Measurements from ENCODE around the gene PSMD11. TPM values are rescaled to one million over a fixed set of nuclear protein-coding genes. Genes with fewer than 3 reads are reported as not detected.

PSMD11 gene
- total and polyA plus RNA-seq, 2 of the 8 experiments (the other 6 are each of a cell fraction or from before 2014, with no cell fraction given) = 68.4 to 171 TPM

- H3K36me3 ChIP-seq (ENCODE audit: control insufficient read depth in 2 of 4, insufficient read depth in 4 of 4, low read length in 3 of 4) = peaks cover 0 to 21% (median 5%) of the 10 kb centered on the region in 4 experiments; a peak in 5 of 8 replicates
- TF ChIP-seq CBX8 (IDR thresholded peaks at IDR 0.05; ENCODE audit: borderline replicate concordance, low read depth, low read length) = no peak
- TF ChIP-seq KDM1A (IDR thresholded peaks at IDR 0.05; ENCODE audit: borderline replicate concordance, low read length) = peak; percentile 67; the same call in 1 of the 2 replicates
- no peaks in the 10 kb centered on the region for H3K23me2 ChIP-seq (ENCODE audit: low read depth, low read length)
- H2AK5ac ChIP-seq (ENCODE audit: low read depth, low read length) = no peak overlapping the region
- FAIRE-seq (no peak), DNase-seq (ENCODE audit: low read depth in 1 of 2, low spot score in 2 of 2) (no peak)
- H3K23ac ChIP-seq (ENCODE audit: insufficient read length) = no peak overlapping the region
- no peak overlapping the region for H3K56ac ChIP-seq (replicated peaks; ENCODE audit: insufficient read length, low read depth, low read length)
- no peak overlapping the region; the same call in 1 of the 2 replicates for H3K18ac ChIP-seq (ENCODE audit: extremely low read depth, low read length)
- H3K4ac ChIP-seq (replicated peaks; ENCODE audit: insufficient read length, low read depth, low read length) = no peak overlapping the region
- peaks cover 0 to 2% (median 0%) of the 10 kb centered on the region in 4 experiments; a peak in 1 of 7 replicates for H3K27me3 ChIP-seq (replicated peaks in 1 of 4; ENCODE audit: control insufficient read depth in 3 of 4, extremely low read depth in 1 of 4, insufficient read depth in 3 of 4, low read length in 3 of 4)
- H2AFZ ChIP-seq (ENCODE audit: low read length) = no peak overlapping the region
- H3K79me1 ChIP-seq (ENCODE audit: low read depth, low read length) = no peaks in the 10 kb centered on the region; the same call in 1 of the 2 replicates
- H3K14ac ChIP-seq (ENCODE audit: insufficient read length) = no peak overlapping the region
- ChIA-PET POLR2A (ENCODE audit: partially characterized antibody) (interaction anchor here (0.7 to 3.3 kb wide), 19 partner anchors 8 to 102 kb away, joined by 3 to 15 read pairs (median 5); partner anchors contain the start of genes C17orf75, CDK5R1 and ZNF207), CTCF (ENCODE audit: partially characterized antibody) (interaction anchor here (0.7 to 2.1 kb wide), 19 partner anchors 9 to 311 kb away, joined by 3 to 17 read pairs (median 4); no protein-coding TSS in a partner anchor)
- peak overlapping the region in 3 of 4 experiments; percentile 16 to 98 (median 22); a peak in 4 of 8 replicates for H3K4me3 ChIP-seq (ENCODE audit: extremely low read depth in 1 of 4, insufficient read depth in 2 of 4, low read depth in 3 of 4, low read length in 4 of 4)
- peaks cover 0 to 4% (median 1%) of the 10 kb centered on the region in 4 experiments; a peak in 2 of 7 replicates for H3K4me1 ChIP-seq (replicated peaks in 1 of 4; ENCODE audit: control insufficient read depth in 3 of 4, insufficient read depth in 4 of 4, low read length in 3 of 4)
- H4K20me1 ChIP-seq (replicated peaks in 1 of 2; ENCODE audit: control insufficient read depth in 1 of 2, insufficient read depth in 2 of 2, low read length in 2 of 2) = peaks cover 3 to 6% of the 10 kb centered on the region in 2 experiments
- no peak overlapping the region for H4K91ac ChIP-seq (replicated peaks; ENCODE audit: insufficient read length, low read length)
- no peak overlapping the region for H2BK15ac ChIP-seq (ENCODE audit: low read length)
- no peak overlapping the region for H2BK12ac ChIP-seq (ENCODE audit: low read depth, low read length)
- H4K5ac ChIP-seq (ENCODE audit: insufficient read length, low read depth, low read length) = no peak overlapping the region
- H3K4me2 ChIP-seq (ENCODE audit: insufficient read depth in 1 of 2, low read depth in 2 of 2, low read length in 2 of 2) = peak overlapping the region; percentile 12 to 28; a peak in 3 of 4 replicates
- no peak overlapping the region for H2BK120ac ChIP-seq (replicated peaks; ENCODE audit: low read depth, low read length)
- no peak overlapping the region for H4K8ac ChIP-seq (ENCODE audit: extremely low read depth, insufficient read depth, low read length)
- 54% methylated on average over 29 of the region's 29 CpGs; no CpG with 5 or more reads in 1 of the 2 experiments for WGBS, 2 experiments (ENCODE audit: extremely low coverage in 1 of 2, insufficient coverage in 1 of 2, insufficient read length in 1 of 2, insufficient replicate concordance in 2 of 2, low coverage in 1 of 2, low lambda C conversion rate in 2 of 2, missing lambda C conversion rate in 1 of 2)
- no peak overlapping the region for H3K27ac ChIP-seq (ENCODE audit: low read depth, low read length)
- H2BK5ac ChIP-seq (ENCODE audit: low read depth, low read length) = no peak overlapping the region
- H3K79me2 ChIP-seq (ENCODE audit: control insufficient read depth in 1 of 2, insufficient read depth in 2 of 2, low read length in 2 of 2) = peaks cover 18 to 43% of the 10 kb centered on the region in 2 experiments
- H3K9me3 ChIP-seq (ENCODE audit: insufficient read depth in 2 of 2, low read depth in 1 of 2, low read length in 1 of 2) = peaks cover 9% of the 10 kb centered on the region in 2 experiments; a peak in 3 of 4 replicates
- H2BK20ac ChIP-seq (ENCODE audit: low read length) = 0 out of 2 replicates have a peak overlapping the region, but pooled peaks have one; percentile 35
- no peak overlapping the region for H3K9ac ChIP-seq (replicated peaks in 1 of 4; ENCODE audit: extremely low read depth in 1 of 4, low read depth in 3 of 4, low read length in 3 of 4)
These were observed 446 bp upstream of the PSMD11 start for GRCh38 chr17:32443827-32444300.
